Measurements from ENCODE around the gene DCTN3. TPM values are rescaled to one million over a fixed set of nuclear protein-coding genes. Genes with fewer than 3 reads are reported as not detected.

Gene DCTN3
- total and polyA plus RNA-seq, 2 of the 4 experiments (the other 2 are of a cell fraction): 122 to 183 TPM

DNA sequence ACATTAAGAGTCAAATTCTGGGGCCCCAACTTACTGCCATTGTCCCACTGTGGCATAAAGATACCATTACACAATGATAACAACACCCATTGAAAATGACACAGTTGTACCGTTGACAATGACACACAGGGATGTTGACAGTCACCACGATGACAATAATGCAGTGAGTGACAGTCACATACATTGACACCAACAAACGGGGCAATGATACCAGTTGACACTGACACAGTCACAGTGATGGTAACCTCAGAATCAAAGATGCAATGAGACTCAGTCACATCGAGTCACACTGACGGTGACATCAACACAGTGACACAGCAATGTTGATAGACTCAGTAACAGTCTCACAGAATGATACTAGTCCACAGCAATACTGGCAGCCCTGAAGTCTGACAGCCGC is 47.7 kb downstream of the DCTN3 start:
- 40% methylated on average over 2 of the region's 6 CpGs; no CpG with 5 or more reads in 1 of the 2 experiments for WGBS, 2 experiments (ENCODE audit: extremely low coverage in 2 of 2, insufficient read length in 1 of 2)
- H3K18ac ChIP-seq (ENCODE audit: low read depth, low read length): no peak overlapping the region
- no peaks in the 10 kb centered on the region for H3K9me3 ChIP-seq (ENCODE audit: control insufficient read depth, insufficient read depth, low read length)
- no peaks in the 10 kb centered on the region for H4K20me1 ChIP-seq (ENCODE audit: insufficient read depth, low read length)
- no peak overlapping the region for H2BK15ac ChIP-seq (ENCODE audit: low read depth, low read length)
- H3K23ac ChIP-seq (ENCODE audit: low read depth, low read length): no peak overlapping the region
- no peak overlapping the region for H3K14ac ChIP-seq (replicated peaks; ENCODE audit: low read depth, low read length)
- no peak overlapping the region for H2BK20ac ChIP-seq (ENCODE audit: low read depth, low read length)
- dilution Hi-C loops (cut with HindIII; ENCODE audit: low sequenced_read_pairs, unreplicated experiment) (no loop called here), intact Hi-C loops (cut with micrococcal nuclease) (no loop called here), in situ Hi-C loops (cut with MboI; ENCODE audit: low sequenced_read_pairs) (no loop called here)
- H3K56ac ChIP-seq (ENCODE audit: extremely low read depth, insufficient read depth, low read length): no peak overlapping the region
- H3K4me2 ChIP-seq (ENCODE audit: low read depth, low read length): no peak overlapping the region
- no TSS peak for BruUV-seq (replicated peaks)
- no peak overlapping the region for H4K5ac ChIP-seq (ENCODE audit: low read depth, low read length)
- 0 out of 2 replicates have a peak, but pooled peaks cover 3% of the 10 kb centered on the region for H3K9me1 ChIP-seq (ENCODE audit: insufficient read depth, low read length)
- no peak overlapping the region for H3K4me3 ChIP-seq (ENCODE audit: insufficient read depth, low read depth, low read length)
- H2AFZ ChIP-seq (replicated peaks; ENCODE audit: low read length, poor library complexity): no peak overlapping the region
- H3K79me1 ChIP-seq (ENCODE audit: low read depth in 1 of 2, low read length in 2 of 2): no peaks in the 10 kb centered on the region
- no peak overlapping the region for H2AK5ac ChIP-seq (ENCODE audit: low read depth, low read length)
- no peak overlapping the region for H2AK9ac ChIP-seq (replicated peaks; ENCODE audit: low read depth, low read length, poor library complexity)
- no peak for ATAC-seq (ENCODE audit: low read depth)
- no peak overlapping the region for H2BK120ac ChIP-seq (ENCODE audit: low read depth, low read length)
- ChIA-PET CTCF (no interaction called here), POLR2A (ENCODE audit: unreplicated experiment) (no interaction called here)
- H3K4me1 ChIP-seq (ENCODE audit: control insufficient read depth, insufficient read depth, low read length): no peaks in the 10 kb centered on the region
- TF ChIP-seq MAZ (IDR thresholded peaks at IDR 0.05; ENCODE audit: borderline replicate concordance, low read depth, low read length) (no peak), SMC3 (IDR thresholded peaks at IDR 0.05; ENCODE audit: low read depth, low read length) (no peak), RFX5 (IDR thresholded peaks at IDR 0.05; ENCODE audit: low read depth, low read length) (no peak), FOS (IDR thresholded peaks at IDR 0.05; ENCODE audit: low read depth, low read length) (no peak), NFE2L2 (IDR thresholded peaks at IDR 0.05; ENCODE audit: low read depth, low read length) (no peak), RAD21 (IDR thresholded peaks at IDR 0.05; ENCODE audit: low read length) (no peak), MAFK (IDR thresholded peaks at IDR 0.05; ENCODE audit: low read depth, low read length) (no peak), POLR2A (IDR thresholded peaks at IDR 0.05; ENCODE audit: low read depth, low read length) (no peak), RCOR1 (IDR thresholded peaks at IDR 0.05; ENCODE audit: insufficient replicate concordance, low read length) (no peak)
- TF ChIP-seq, protein P1, sequence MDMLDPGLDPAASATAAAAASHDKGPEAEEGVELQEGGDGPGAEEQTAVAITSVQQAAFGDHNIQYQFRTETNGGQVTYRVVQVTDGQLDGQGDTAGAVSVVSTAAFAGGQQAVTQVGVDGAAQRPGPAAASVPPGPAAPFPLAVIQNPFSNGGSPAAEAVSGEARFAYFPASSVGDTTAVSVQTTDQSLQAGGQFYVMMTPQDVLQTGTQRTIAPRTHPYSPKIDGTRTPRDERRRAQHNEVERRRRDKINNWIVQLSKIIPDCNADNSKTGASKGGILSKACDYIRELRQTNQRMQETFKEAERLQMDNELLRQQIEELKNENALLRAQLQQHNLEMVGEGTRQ (IDR thresholded peaks at IDR 0.05; ENCODE audit: low read depth, low read length): no peak
- TF ChIP-seq, protein P2, sequence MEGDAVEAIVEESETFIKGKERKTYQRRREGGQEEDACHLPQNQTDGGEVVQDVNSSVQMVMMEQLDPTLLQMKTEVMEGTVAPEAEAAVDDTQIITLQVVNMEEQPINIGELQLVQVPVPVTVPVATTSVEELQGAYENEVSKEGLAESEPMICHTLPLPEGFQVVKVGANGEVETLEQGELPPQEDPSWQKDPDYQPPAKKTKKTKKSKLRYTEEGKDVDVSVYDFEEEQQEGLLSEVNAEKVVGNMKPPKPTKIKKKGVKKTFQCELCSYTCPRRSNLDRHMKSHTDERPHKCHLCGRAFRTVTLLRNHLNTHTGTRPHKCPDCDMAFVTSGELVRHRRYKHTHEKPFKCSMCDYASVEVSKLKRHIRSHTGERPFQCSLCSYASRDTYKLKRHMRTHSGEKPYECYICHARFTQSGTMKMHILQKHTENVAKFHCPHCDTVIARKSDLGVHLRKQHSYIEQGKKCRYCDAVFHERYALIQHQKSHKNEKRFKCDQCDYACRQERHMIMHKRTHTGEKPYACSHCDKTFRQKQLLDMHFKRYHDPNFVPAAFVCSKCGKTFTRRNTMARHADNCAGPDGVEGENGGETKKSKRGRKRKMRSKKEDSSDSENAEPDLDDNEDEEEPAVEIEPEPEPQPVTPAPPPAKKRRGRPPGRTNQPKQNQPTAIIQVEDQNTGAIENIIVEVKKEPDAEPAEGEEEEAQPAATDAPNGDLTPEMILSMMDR (conservative IDR thresholded peaks at IDR 0.05; ENCODE audit: low read depth, low read length): no peak
- no peak overlapping the region for H3K27ac ChIP-seq (ENCODE audit: insufficient read depth, low read length)
- no peaks in the 10 kb centered on the region for H3K36me3 ChIP-seq (ENCODE audit: control insufficient read depth, insufficient read depth, low read length)
- no peak overlapping the region for H4K8ac ChIP-seq (ENCODE audit: low read depth in 2 of 2, low read length in 2 of 2)
- no peak overlapping the region for H2BK5ac ChIP-seq (ENCODE audit: low read depth, low read length, poor library complexity, severe bottlenecking)
- H3K4ac ChIP-seq (ENCODE audit: low read depth, low read length): no peak overlapping the region
- H4K91ac ChIP-seq (ENCODE audit: insufficient read depth, low read depth, low read length): no peak overlapping the region
- H3K9ac ChIP-seq (ENCODE audit: low read depth, low read length): no peak overlapping the region
- peaks cover 89% of the 10 kb centered on the region for H3K27me3 ChIP-seq (ENCODE audit: control insufficient read depth, insufficient read depth, low read length)
- no peak for DNase-seq

Measured in IMR-90 (cell line).